Astrocyte (in vitro differentiated cells and primary cell): ENCODE measurements around the gene ZNF586. TPM values are rescaled to one million over a fixed set of nuclear protein-coding genes. Genes with fewer than 3 reads are reported as not detected.

Source experiments
- DNase-seq: peaks from one replicate; pipeline ENCODE4 v3.0.0-alpha.2; 2010; ENCODE audit warnings: low read depth
- FAIRE-seq: peaks from 2 replicates; lab custom pipeline; 2011; peaks lifted over from hg19 to GRCh38; lab: Jason Lieb, UNC
- H2AFZ ChIP-seq: 2 replicates; pipeline ENCODE4 v1.6.0; 2012; ENCODE audit warnings: low read depth, low read length, inconsistent platforms
- H3K27ac ChIP-seq: 2 replicates; pipeline ENCODE4 v1.5.1; 2011; ENCODE audit warnings: low read depth, low read length, inconsistent platforms
- H3K27me3 ChIP-seq: 2 replicates; pipeline ENCODE4 v1.6.0; 2011; ENCODE audit warnings: low read length, inconsistent platforms; ENCODE audit not compliant: insufficient read depth
- H3K36me3 ChIP-seq: 2 replicates; pipeline ENCODE4 v1.5.1; 2011; ENCODE audit warnings: low read length, inconsistent platforms; ENCODE audit not compliant: insufficient read depth
- H3K4me1 ChIP-seq: 2 replicates; pipeline ENCODE4 v1.5.1; 2011; ENCODE audit warnings: low read length, inconsistent platforms; ENCODE audit not compliant: insufficient read depth
- H3K4me2 ChIP-seq: 2 replicates; pipeline ENCODE4 v1.6.0; 2012; ENCODE audit warnings: low read length, inconsistent platforms
- H3K4me3 ChIP-seq: 2 replicates; pipeline ENCODE4 v1.5.1; 2011; ENCODE audit warnings: low read depth, mild to moderate bottlenecking, low read length, inconsistent platforms; ENCODE audit not compliant: insufficient read depth
- H3K79me2 ChIP-seq: 2 replicates; pipeline ENCODE4 v1.6.0; 2012; ENCODE audit warnings: mild to moderate bottlenecking, low read length, inconsistent platforms; ENCODE audit not compliant: insufficient read depth
- H3K9ac ChIP-seq: 2 replicates; pipeline ENCODE4 v1.6.0; 2012; ENCODE audit warnings: mild to moderate bottlenecking, low read length, inconsistent platforms
- H3K9me3 ChIP-seq: 2 replicates; pipeline ENCODE4 v1.5.1; 2012; ENCODE audit warnings: low read depth, mild to moderate bottlenecking, low read length, inconsistent platforms; ENCODE audit not compliant: insufficient read depth
- H4K20me1 ChIP-seq: 2 replicates; pipeline ENCODE4 v1.6.0; 2012; ENCODE audit warnings: low read length, inconsistent platforms; ENCODE audit not compliant: insufficient read depth
- H3K27ac Mint-ChIP-seq: one replicate; pipeline ENCODE4 v1.8.0; 2021; ENCODE audit warnings: mild to moderate bottlenecking, mixed read lengths; ENCODE audit not compliant: unreplicated experiment
- H3K27me3 Mint-ChIP-seq: one replicate; pipeline ENCODE4 v1.8.0; 2021; ENCODE audit warnings: low read depth, mixed read lengths; ENCODE audit not compliant: unreplicated experiment
- H3K36me3 Mint-ChIP-seq: one replicate; pipeline ENCODE4 v1.8.0; 2021; ENCODE audit warnings: low read depth, mixed read lengths; ENCODE audit not compliant: unreplicated experiment
- H3K4me1 Mint-ChIP-seq: one replicate; pipeline ENCODE4 v1.8.0; 2021; ENCODE audit warnings: low read depth, mixed read lengths; ENCODE audit not compliant: unreplicated experiment
- H3K4me3 Mint-ChIP-seq: one replicate; pipeline ENCODE4 v1.8.0; 2021; ENCODE audit warnings: mild to moderate bottlenecking, moderate library complexity, mixed read lengths; ENCODE audit not compliant: unreplicated experiment
- H3K9me3 Mint-ChIP-seq: one replicate; pipeline ENCODE4 v1.8.0; 2021; ENCODE audit warnings: mild to moderate bottlenecking, mixed read lengths; ENCODE audit not compliant: unreplicated experiment
- EZH2 ChIP-seq: IDR thresholded peaks from 2 replicates; pipeline ENCODE4 v1.6.1; 2012; ENCODE audit warnings: mild to moderate bottlenecking, low read length, inconsistent platforms; ENCODE audit not compliant: insufficient read depth
- total RNA-seq: library from RNA; stranded (reverse); gene quantifications from 2 replicates; pipeline ENCODE4 v1.2.1, GENCODE V29; 2021
- TF ChIP-seq, protein P1 (sequence below): IDR thresholded peaks from 2 replicates; pipeline ENCODE4 v1.5.1; 2011; ENCODE audit warnings: low read depth, mild to moderate bottlenecking, inconsistent platforms, low read length, moderate library complexity; ENCODE audit not compliant: insufficient read depth

ZNF586 gene
- total RNA-seq, 1 donor from 2014 or later = 11.5 TPM

DNA sequence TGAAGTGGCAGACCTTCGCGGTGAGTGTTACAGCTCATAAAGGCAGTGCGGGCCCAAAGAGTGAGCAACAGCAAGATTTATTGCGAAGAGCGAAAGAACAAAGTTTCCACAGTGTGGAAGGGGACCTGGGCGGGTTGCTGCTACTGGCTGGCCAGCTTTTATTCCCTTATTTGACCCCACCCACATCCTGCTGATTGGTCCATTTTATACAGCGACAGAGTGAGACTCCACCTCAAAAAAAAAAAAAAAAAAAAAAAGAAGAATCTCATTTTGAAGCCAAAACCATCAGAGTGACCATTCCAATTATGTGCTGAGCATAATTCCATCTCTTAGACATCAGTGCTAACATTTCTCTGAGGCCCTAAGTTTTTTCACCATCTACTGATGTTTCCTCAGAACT lies 47.2 kb downstream of the ZNF586 start:
- FAIRE-seq = no peak
- H4K20me1 ChIP-seq = peaks cover 7% of the 10 kb centered on the region
- no peaks in the 10 kb centered on the region for H3K9me3 ChIP-seq
- H3K27me3 ChIP-seq = no peaks in the 10 kb centered on the region
- Mint-ChIP-seq H3K27me3 (no peaks in the 10 kb centered on the region), H3K36me3 (peaks cover 9% of the 10 kb centered on the region), H3K27ac (peak overlapping the region; percentile 55), H3K4me3 (no peak overlapping the region), H3K9me3 (no peaks in the 10 kb centered on the region), H3K4me1 (peaks cover 21% of the 10 kb centered on the region)
- H3K79me2 ChIP-seq = peaks cover 41% of the 10 kb centered on the region
- no peak overlapping the region for H3K9ac ChIP-seq
- peaks cover 8% of the 10 kb centered on the region for H3K4me1 ChIP-seq
- no peak overlapping the region for H3K4me2 ChIP-seq
- H3K36me3 ChIP-seq = peaks cover 2% of the 10 kb centered on the region
- TF ChIP-seq, protein P1, sequence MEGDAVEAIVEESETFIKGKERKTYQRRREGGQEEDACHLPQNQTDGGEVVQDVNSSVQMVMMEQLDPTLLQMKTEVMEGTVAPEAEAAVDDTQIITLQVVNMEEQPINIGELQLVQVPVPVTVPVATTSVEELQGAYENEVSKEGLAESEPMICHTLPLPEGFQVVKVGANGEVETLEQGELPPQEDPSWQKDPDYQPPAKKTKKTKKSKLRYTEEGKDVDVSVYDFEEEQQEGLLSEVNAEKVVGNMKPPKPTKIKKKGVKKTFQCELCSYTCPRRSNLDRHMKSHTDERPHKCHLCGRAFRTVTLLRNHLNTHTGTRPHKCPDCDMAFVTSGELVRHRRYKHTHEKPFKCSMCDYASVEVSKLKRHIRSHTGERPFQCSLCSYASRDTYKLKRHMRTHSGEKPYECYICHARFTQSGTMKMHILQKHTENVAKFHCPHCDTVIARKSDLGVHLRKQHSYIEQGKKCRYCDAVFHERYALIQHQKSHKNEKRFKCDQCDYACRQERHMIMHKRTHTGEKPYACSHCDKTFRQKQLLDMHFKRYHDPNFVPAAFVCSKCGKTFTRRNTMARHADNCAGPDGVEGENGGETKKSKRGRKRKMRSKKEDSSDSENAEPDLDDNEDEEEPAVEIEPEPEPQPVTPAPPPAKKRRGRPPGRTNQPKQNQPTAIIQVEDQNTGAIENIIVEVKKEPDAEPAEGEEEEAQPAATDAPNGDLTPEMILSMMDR = no peak
- no peak for TF ChIP-seq EZH2
- H2AFZ ChIP-seq = no peak overlapping the region
- no peak overlapping the region for H3K4me3 ChIP-seq
- no peak overlapping the region for H3K27ac ChIP-seq
- DNase-seq = no peak

DNA sequence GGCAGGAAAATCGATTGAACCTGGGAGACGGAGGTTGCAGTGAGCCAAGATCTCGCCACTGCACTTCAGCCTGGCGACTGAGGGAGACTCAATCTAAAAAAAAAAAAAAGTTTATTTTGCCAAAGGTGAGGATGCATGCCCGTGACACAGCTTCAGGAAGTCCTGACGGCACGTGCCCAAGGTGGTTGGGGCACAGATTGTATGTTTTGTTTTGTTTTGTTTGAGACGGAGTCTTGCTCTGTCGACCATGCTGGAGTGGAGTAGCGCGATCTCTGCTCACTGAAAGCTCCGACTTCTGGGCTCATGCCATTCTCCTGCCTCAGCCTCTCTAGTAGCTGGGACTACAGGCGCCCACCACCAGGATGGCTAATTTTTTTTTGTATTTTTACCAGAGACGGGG lies 48.5 kb downstream of the ZNF586 start:
- Histone ChIP-seq H3K4me1 (peaks cover 8% of the 10 kb centered on the region), H3K36me3 (peaks cover 3% of the 10 kb centered on the region), H2AFZ (no peak overlapping the region), H3K27me3 (no peaks in the 10 kb centered on the region), H4K20me1 (peaks cover 16% of the 10 kb centered on the region), H3K27ac (no peak overlapping the region), H3K79me2 (peaks cover 47% of the 10 kb centered on the region), H3K4me2 (no peak overlapping the region), H3K9ac (no peak overlapping the region), H3K4me3 (no peak overlapping the region), H3K9me3 (no peaks in the 10 kb centered on the region)
- Mint-ChIP-seq H3K36me3 (peaks cover 8% of the 10 kb centered on the region), H3K27me3 (no peaks in the 10 kb centered on the region), H3K4me1 (peaks cover 21% of the 10 kb centered on the region), H3K4me3 (peak overlapping the region; percentile 98), H3K9me3 (no peaks in the 10 kb centered on the region), H3K27ac (peak overlapping the region; percentile 54)
- TF ChIP-seq EZH2 = no peak
- TF ChIP-seq, protein P1 = no peak
- no peak for FAIRE-seq
- DNase-seq = no peak

DNA sequence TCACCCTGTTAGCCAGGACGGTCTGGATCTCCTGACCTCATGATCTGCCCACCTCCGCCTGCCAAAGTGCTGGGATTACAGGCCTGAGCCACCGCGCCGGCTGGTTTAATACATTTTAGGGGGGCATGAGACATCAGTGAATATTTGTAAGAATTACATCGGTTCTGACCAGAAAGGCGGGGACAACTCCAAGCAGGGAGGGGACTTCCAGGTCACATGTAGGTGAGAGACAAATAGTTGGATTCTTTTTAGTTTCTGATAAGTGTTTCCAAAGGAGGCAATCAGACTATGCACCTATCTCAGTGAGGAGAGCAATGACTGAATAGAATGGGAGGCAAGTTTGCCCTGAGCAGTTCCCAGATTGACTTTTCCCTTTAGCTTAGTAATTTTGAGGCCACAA lies 48.9 kb downstream of the ZNF586 start:
- Mint-ChIP-seq H3K27ac (peak overlapping the region; percentile 54), H3K4me1 (peaks cover 19% of the 10 kb centered on the region), H3K27me3 (no peaks in the 10 kb centered on the region), H3K36me3 (peaks cover 9% of the 10 kb centered on the region), H3K9me3 (no peaks in the 10 kb centered on the region), H3K4me3 (peak overlapping the region; percentile 98)
- DNase-seq (no peak), FAIRE-seq (no peak)
- H3K9ac ChIP-seq = no peak overlapping the region
- no peaks in the 10 kb centered on the region for H3K9me3 ChIP-seq
- H3K4me3 ChIP-seq = no peak overlapping the region
- no peak overlapping the region for H3K4me2 ChIP-seq
- H3K79me2 ChIP-seq = peaks cover 49% of the 10 kb centered on the region
- no peaks in the 10 kb centered on the region for H3K27me3 ChIP-seq
- peaks cover 20% of the 10 kb centered on the region for H4K20me1 ChIP-seq
- H2AFZ ChIP-seq = no peak overlapping the region
- H3K36me3 ChIP-seq = peaks cover 3% of the 10 kb centered on the region
- peaks cover 8% of the 10 kb centered on the region for H3K4me1 ChIP-seq
- TF ChIP-seq, protein P1 = no peak
- TF ChIP-seq EZH2 = no peak
- no peak overlapping the region for H3K27ac ChIP-seq
